NT2/D1 (cell line): Measurements from ENCODE around the gene UNC13C.

Experiments
- SUZ12 ChIP-seq: IDR thresholded peaks from 2 replicates; pipeline ENCODE4 v1.6.1; 2011; ENCODE audit not compliant: insufficient read length, insufficient read depth; ENCODE audit errors: extremely low read depth
- YY1 ChIP-seq: IDR thresholded peaks from 2 replicates; pipeline ENCODE4 v1.6.1; 2011; ENCODE audit not compliant: insufficient read length, insufficient read depth
- ZNF274 ChIP-seq: IDR thresholded peaks from 2 replicates; pipeline ENCODE4 v1.6.1; 2011; ENCODE audit warnings: mild to moderate bottlenecking, low read depth, low read length

DNA sequence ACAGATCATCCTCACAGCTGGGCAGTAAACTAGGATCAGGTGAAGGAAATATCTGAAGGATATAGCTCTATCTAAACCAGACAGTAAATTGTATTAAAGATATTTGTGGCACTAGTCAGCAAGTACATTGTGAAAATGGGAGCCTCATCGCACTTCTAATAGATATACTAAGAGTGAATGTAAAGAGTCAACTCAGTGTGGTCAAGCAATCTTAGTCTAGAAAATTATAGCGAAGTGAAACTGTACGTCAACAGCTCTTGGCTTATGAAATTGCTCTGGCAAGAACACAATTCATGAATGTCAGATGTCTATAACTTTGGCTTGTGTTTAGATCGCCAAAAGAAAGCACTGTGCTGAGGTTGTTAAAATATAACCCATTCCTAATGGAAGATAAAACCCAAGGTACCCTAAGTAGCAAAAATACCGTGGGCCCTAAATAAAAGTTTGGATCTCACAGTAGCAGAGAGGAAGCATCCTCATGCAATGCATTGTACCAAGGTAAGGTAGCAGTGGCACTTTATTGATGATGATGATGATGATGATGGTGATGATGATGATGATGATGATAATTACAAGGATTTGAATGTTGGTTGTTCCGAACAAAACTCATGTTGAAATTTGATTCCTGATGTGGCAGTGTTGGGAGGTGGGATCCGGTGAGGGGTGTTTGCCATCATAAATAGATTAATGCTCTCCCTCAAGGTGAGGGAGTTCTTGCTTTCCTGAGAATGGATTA is 228.5 kb downstream of the UNC13C start:
- no peak for TF ChIP-seq SUZ12
- TF ChIP-seq YY1, result no peak
- no peak for TF ChIP-seq ZNF274
